K562 (cell line): ENCODE results near the gene SCARF1. TPM values are rescaled to one million over a fixed set of nuclear protein-coding genes. Genes with fewer than 3 reads are reported as not detected.

ENCODE experiments used
- ATAC-seq: fragments of 200-7000 bp; cut with Tn5 transposase; 3 replicates; pipeline ENCODE4 v1.9.1; 2020; ENCODE audit warnings: moderate library complexity
- BruUV-seq: library from RNA; stranded (reverse); fragments of 400-500 nt; replicated peaks from 2 replicates; lab custom pipeline; 2021; lab: Mats Ljungman, UMichigan
- CTCF ChIA-PET: fragments of 300-600 bp; formaldehyde crosslinking; extraction: SDS; loops from one replicate; lab custom pipeline; 2021; ENCODE audit warnings: low intra/inter-chr PET ratio; lab: Yijun Ruan, JAX
- POLR2A ChIA-PET: fragments of 300-600, 350-650 bp; sonication (Branson Sonifier 250); formaldehyde crosslinking; extraction: SDS; loops from one replicate; lab custom pipeline; 2021; ENCODE audit warnings: antibody characterized with exemption, inconsistent platforms; lab: Yijun Ruan, JAX
- DNase-seq, 4 experiments: peaks; one replicate each; pipeline versions ENCODE4 v3.0.0 to v3.0.0-alpha.2; 2011 to 2018; ENCODE audit warnings: low spot score in 3 of 4, mixed read lengths in 3 of 4; ENCODE audit errors: extremely low read depth in 1 of 4
- FAIRE-seq: peaks from 2 replicates; lab custom pipeline; 2011; peaks lifted over from hg19 to GRCh38; lab: Jason Lieb, UNC
- H2AFZ ChIP-seq: 2 replicates; pipeline ENCODE4 v1.6.0; 2011; ENCODE audit warnings: low read depth, low read length, control low read depth, inconsistent platforms
- H3K27ac ChIP-seq: fragments of 200-600 bp; 3 replicates; pipeline ENCODE4 v1.8.0; 2011; ENCODE audit warnings: low read depth, mild to moderate bottlenecking, control low read depth, inconsistent platforms, low read length, moderate library complexity, mixed read lengths; ENCODE audit errors: extremely low read depth
- H3K27me3 ChIP-seq, 2 experiments: fragments of 300-600 bp in 1 of 2; 2 replicates in 1 of 2; 3 replicates in 1 of 2; pipeline versions ENCODE4 v1.6.0 to v1.8.0; 2011; ENCODE audit warnings: inconsistent platforms in 2 of 2, low read length in 2 of 2, mild to moderate bottlenecking in 1 of 2, mixed read lengths in 1 of 2, moderate library complexity in 1 of 2; ENCODE audit not compliant: control insufficient read depth in 2 of 2, insufficient read depth in 2 of 2
- H3K36me3 ChIP-seq: fragments of 300-600 bp; 3 replicates; pipeline ENCODE4 v1.8.0; 2011; ENCODE audit warnings: mild to moderate bottlenecking, low read length, inconsistent platforms; ENCODE audit not compliant: control insufficient read depth, insufficient read depth
- H3K4me1 ChIP-seq, 2 experiments: fragments of 200-600 bp in 1 of 2; replicated peaks in 1 of 2; 2 replicates in 1 of 2; 3 replicates in 1 of 2; pipeline versions ENCODE4 v1.5.1 to v1.8.0; 2011; ENCODE audit warnings: inconsistent platforms in 2 of 2, low read length in 2 of 2, mild to moderate bottlenecking in 1 of 2, mixed read lengths in 1 of 2, moderate library complexity in 1 of 2; ENCODE audit not compliant: control insufficient read depth in 2 of 2, insufficient read depth in 2 of 2
- H3K4me2 ChIP-seq: 2 replicates; pipeline ENCODE4 v1.6.1; 2011; ENCODE audit warnings: low read length, control low read depth, inconsistent platforms, mixed read lengths; ENCODE audit not compliant: insufficient read depth
- H3K4me3 ChIP-seq: fragments of 200-600 bp; sonication (generic), shearing (Covaris generic); 2 replicates; pipeline ENCODE4 v1.5.1; 2016; ENCODE audit warnings: control low read depth, inconsistent platforms
- H3K79me2 ChIP-seq: fragments of 200-600 bp; 3 replicates; pipeline ENCODE4 v1.8.0; 2011; ENCODE audit warnings: low read length, inconsistent platforms; ENCODE audit not compliant: control insufficient read depth, insufficient read depth
- H3K9ac ChIP-seq, 2 experiments: 2 replicates each; pipeline versions ENCODE4 v1.6.0 to v1.6.1; 2011; ENCODE audit warnings: low read depth in 2 of 2, low read length in 2 of 2, control low read depth in 1 of 2, inconsistent platforms in 1 of 2, mild to moderate bottlenecking in 1 of 2, mixed read lengths in 1 of 2; ENCODE audit not compliant: insufficient read depth in 1 of 2
- H3K9me1 ChIP-seq: one replicate; pipeline ENCODE4 v1.6.0; 2011; ENCODE audit warnings: inconsistent platforms, mild to moderate bottlenecking, low read length, moderate library complexity; ENCODE audit not compliant: control insufficient read depth, insufficient read depth
- H3K9me3 ChIP-seq: replicated peaks from 2 replicates; pipeline ENCODE4 v1.5.1; 2011; ENCODE audit warnings: low read depth, low read length, inconsistent platforms; ENCODE audit not compliant: control insufficient read depth, insufficient read depth
- H4K20me1 ChIP-seq: replicated peaks from 2 replicates; pipeline ENCODE4 v1.6.1; 2011; ENCODE audit warnings: low read length, inconsistent platforms, mixed read lengths; ENCODE audit not compliant: control insufficient read depth, insufficient read depth
- ESRRA ChIP-seq: fragments of 450-650 bp; IDR thresholded peaks from 2 replicates; pipeline ENCODE4 v1.6.1; 2014; ENCODE audit warnings: low read depth, mild to moderate bottlenecking, moderate library complexity, borderline replicate concordance
- YY1 ChIP-seq, 3 experiments: IDR thresholded peaks; 2 replicates each; pipeline ENCODE4 v1.6.1; 2011; ENCODE audit warnings: low read length in 2 of 3, mild to moderate bottlenecking in 2 of 3, moderate library complexity in 2 of 3, borderline replicate concordance in 1 of 3, control low read depth in 1 of 3, low read depth in 1 of 3; ENCODE audit not compliant: insufficient read depth in 3 of 3, insufficient replicate concordance in 2 of 3, control insufficient read depth in 1 of 3, insufficient read length in 1 of 3; ENCODE audit errors: extremely low read depth in 1 of 3
- ZFP1 ChIP-seq: fragments of 450-650 bp; formaldehyde crosslinking; IDR thresholded peaks from 2 replicates; pipeline ENCODE4 v1.4.0; 2020; ENCODE audit warnings: mild to moderate bottlenecking, mixed read lengths
- ZNF143 ChIP-seq: sonication (generic); formaldehyde crosslinking; IDR thresholded peaks from 2 replicates; pipeline ENCODE4 v1.9.0; 2022; ENCODE audit warnings: mild to moderate bottlenecking, missing genetic modification reagents
- ZNF445 ChIP-seq: fragments of 250-450 bp; sonication (Bioruptor Pico); IDR thresholded peaks from 2 replicates; pipeline ENCODE4 v1.4.0; 2020; ENCODE audit warnings: low read depth, mild to moderate bottlenecking, moderate library complexity
- ZNF696 ChIP-seq: fragments of 250-450 bp; sonication (Bioruptor Pico); conservative IDR thresholded peaks from 2 replicates; pipeline ENCODE4 v1.4.0; 2020; ENCODE audit warnings: mild to moderate bottlenecking, moderate library complexity
- WGBS: fragments of 100-300 bp; shearing (Covaris generic); methylation state at CpG from one replicate; pipeline ENCODE4 v1.1.6; 2016; ENCODE audit warnings: low coverage, mixed read lengths; ENCODE audit not compliant: insufficient coverage; ENCODE audit errors: missing lambda C conversion rate; 5-methylcytosine and 5-hydroxymethylcytosine counted together
- in situ Hi-C: fragments of 300-500 bp; cut with MboI; formaldehyde crosslinking; loops from 4 replicates; pipeline ENCODE4 v1.15.0; 2018; ENCODE audit warnings: inconsistent platforms, mixed read lengths
- intact Hi-C: fragments of 100-400 bp; cut with micrococcal nuclease; formaldehyde crosslinking; loops from 2 replicates; pipeline ENCODE4 v1.14.2; 2022
- polyA plus RNA-seq, 8 experiments: library from polyadenylated mRNA; depleted of rRNA in 4 of 8; stranded (reverse) in 5 of 8; unstranded in 3 of 8; fragments of >200 nt; fragmentation: Nextera tagmentation in 2 of 8; fragmentation: Illumina TruSeq in 1 of 8; extraction: Ambion mirVana in 2 of 8; extraction: Trizol in 1 of 8; gene quantifications; 2 replicates each; pipeline versions ENCODE4 v1.2.1 to v1.2.3, GENCODE V29; 2011 to 2014; ENCODE audit warnings: inconsistent platforms in 1 of 8, missing spikeins in 1 of 8
- total RNA-seq, 7 experiments: library from RNA; depleted of rRNA in 6 of 7; stranded (reverse); fragments of >200 nt in 6 of 7; fragmentation: Illumina TruSeq in 2 of 7; extraction: Trizol in 2 of 7; gene quantifications; 2 replicates each; pipeline versions ENCODE4 v1.2.1 to v1.2.3, GENCODE V29; 2011 to 2021; ENCODE audit warnings: low replicate concordance in 1 of 7
- TF ChIP-seq, protein P1 (sequence below): IDR thresholded peaks from 2 replicates; pipeline ENCODE4 v1.6.1; 2016; ENCODE audit warnings: missing genetic modification characterization, missing compliant biosample characterization
- TF ChIP-seq, protein P2 (sequence below): sonication (generic); formaldehyde crosslinking; IDR thresholded peaks from 2 replicates; pipeline ENCODE4 v1.8.1; 2023; ENCODE audit warnings: mild to moderate bottlenecking, missing genetic modification reagents

SCARF1 gene
- total and polyA plus RNA-seq, 9 of the 15 experiments (the other 6 are each of a cell fraction or from before 2014, with no cell fraction given) = 0.04 to 2.1 (median 0.63) TPM

DNA sequence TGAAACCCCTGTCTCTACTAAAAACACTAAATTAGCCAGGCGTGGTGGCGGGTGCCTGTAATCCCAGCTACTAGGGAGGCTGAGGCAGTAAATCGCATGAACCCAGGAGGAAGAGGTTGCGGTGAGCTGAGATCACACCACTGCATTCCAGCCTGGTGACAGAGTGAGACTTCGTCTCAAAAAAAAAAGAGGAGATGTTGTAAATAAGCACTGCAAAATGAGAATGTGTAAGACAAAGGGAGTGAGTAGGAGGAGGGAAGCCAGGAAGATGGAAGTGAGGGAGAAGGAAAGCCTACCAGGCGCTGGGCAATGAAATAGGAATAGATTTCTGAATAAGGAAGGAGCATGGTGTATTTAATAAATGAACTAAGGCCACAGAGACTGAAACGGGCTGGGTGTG, 47.8 kb upstream of the SCARF1 start:
- no TSS peak for BruUV-seq
- intact Hi-C loops = no loop called here
- H3K4me1 ChIP-seq = no peaks in the 10 kb centered on the region; a peak in 1 of 5 replicates
- ATAC-seq = no peak
- no peak for FAIRE-seq
- no peaks in the 10 kb centered on the region for H4K20me1 ChIP-seq
- no peak overlapping the region for H3K4me2 ChIP-seq
- 73% methylated on average over 6 of the region's 7 CpGs for WGBS
- H3K9me1 ChIP-seq = no peaks in the 10 kb centered on the region
- CTCF ChIA-PET = no interaction called here
- no peak overlapping the region for H3K9ac ChIP-seq
- no peak for DNase-seq
- no peak for TF ChIP-seq ZNF696 (CRISPR knock-in tag)
- TF ChIP-seq ZNF143 = no peak
- no peak for TF ChIP-seq ZNF445 (CRISPR knock-in tag)
- no peak for TF ChIP-seq ESRRA
- TF ChIP-seq, protein P1, sequence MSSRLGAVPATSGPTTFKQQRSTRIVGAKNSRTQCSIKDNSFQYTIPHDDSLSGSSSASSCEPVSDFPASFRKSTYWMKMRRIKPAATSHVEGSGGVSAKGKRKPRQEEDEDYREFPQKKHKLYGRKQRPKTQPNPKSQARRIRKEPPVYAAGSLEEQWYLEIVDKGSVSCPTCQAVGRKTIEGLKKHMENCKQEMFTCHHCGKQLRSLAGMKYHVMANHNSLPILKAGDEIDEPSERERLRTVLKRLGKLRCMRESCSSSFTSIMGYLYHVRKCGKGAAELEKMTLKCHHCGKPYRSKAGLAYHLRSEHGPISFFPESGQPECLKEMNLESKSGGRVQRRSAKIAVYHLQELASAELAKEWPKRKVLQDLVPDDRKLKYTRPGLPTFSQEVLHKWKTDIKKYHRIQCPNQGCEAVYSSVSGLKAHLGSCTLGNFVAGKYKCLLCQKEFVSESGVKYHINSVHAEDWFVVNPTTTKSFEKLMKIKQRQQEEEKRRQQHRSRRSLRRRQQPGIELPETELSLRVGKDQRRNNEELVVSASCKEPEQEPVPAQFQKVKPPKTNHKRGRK (tag) = no peak
- TF ChIP-seq ZFP1 (CRISPR knock-in tag) = no peak
- TF ChIP-seq YY1 (IDR thresholded peaks at IDR 0.05; ENCODE audit: borderline replicate concordance in 1 of 3, control insufficient read depth in 1 of 3, extremely low read depth in 1 of 3, insufficient read depth in 3 of 3, insufficient read length in 1 of 3, insufficient replicate concordance in 2 of 3, low read depth in 1 of 3, low read length in 2 of 3) = no peak
- TF ChIP-seq, protein P2, sequence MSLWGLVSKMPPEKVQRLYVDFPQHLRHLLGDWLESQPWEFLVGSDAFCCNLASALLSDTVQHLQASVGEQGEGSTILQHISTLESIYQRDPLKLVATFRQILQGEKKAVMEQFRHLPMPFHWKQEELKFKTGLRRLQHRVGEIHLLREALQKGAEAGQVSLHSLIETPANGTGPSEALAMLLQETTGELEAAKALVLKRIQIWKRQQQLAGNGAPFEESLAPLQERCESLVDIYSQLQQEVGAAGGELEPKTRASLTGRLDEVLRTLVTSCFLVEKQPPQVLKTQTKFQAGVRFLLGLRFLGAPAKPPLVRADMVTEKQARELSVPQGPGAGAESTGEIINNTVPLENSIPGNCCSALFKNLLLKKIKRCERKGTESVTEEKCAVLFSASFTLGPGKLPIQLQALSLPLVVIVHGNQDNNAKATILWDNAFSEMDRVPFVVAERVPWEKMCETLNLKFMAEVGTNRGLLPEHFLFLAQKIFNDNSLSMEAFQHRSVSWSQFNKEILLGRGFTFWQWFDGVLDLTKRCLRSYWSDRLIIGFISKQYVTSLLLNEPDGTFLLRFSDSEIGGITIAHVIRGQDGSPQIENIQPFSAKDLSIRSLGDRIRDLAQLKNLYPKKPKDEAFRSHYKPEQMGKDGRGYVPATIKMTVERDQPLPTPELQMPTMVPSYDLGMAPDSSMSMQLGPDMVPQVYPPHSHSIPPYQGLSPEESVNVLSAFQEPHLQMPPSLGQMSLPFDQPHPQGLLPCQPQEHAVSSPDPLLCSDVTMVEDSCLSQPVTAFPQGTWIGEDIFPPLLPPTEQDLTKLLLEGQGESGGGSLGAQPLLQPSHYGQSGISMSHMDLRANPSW (CRISPR knock-in tag) = no peak
- no peaks in the 10 kb centered on the region for H3K79me2 ChIP-seq
- no peaks in the 10 kb centered on the region for H3K36me3 ChIP-seq
- H3K4me3 ChIP-seq = no peak overlapping the region
- H3K27me3 ChIP-seq = no peaks in the 10 kb centered on the region
- no peaks in the 10 kb centered on the region for H3K9me3 ChIP-seq
- POLR2A ChIA-PET = no interaction called here
- H3K27ac ChIP-seq = no peak overlapping the region
- no peak overlapping the region for H2AFZ ChIP-seq
- in situ Hi-C loops = no loop called here
